ENCODE results near the gene RAB1B.
A peak's percentile ranks its signal among the peaks of the same experiment; 100 is the strongest.
"Not testable (repeated sequence)": the region's sequence is repeated elsewhere in the genome, so short reads cannot be mapped to it uniquely, and the experiment has no call there.

Gene RAB1B

DNA sequence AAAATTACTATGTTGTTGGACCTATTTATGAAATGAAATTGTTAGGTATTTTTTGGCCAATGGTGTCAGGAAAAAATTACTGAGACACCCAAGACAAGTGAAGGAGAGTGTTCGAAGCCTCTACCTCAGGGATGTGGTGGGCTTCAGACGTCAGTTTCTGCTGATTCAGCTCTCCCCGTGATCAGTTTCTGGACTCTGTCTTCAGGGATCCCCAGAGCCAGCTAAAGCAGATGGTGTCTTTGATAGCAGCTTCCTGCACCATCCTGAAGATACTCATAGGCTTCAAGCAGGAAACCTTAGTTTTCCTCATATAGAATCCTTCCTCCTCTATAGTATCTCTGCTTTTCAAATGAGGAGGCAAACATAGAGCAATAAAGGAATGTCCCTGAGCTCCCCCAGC lies 41.0 kb downstream of the RAB1B start:
- no peak for DNase-seq (ENCODE audit: low spot score)

DNA sequence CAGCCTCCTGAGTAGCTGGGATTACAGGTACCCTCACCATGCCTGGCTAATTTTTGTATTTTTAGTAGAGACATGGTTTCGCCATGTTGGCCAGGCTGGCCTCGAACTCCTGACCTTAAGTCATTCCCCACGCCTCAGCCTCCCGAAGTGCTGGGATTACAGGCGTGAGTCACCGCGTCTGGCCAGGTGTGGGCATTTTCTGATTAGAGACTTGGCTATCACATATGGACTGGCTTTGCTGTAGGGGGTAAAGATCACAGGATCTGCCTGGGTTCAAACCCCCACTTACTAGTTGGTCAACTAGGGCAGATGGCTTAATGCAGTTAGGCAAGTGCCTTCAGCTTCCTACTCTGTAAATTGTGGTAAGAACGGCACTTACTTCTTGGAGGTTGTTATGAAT lies 41.9 kb downstream of the RAB1B start:
- DNase-seq (ENCODE audit: low spot score), result no peak

DNA sequence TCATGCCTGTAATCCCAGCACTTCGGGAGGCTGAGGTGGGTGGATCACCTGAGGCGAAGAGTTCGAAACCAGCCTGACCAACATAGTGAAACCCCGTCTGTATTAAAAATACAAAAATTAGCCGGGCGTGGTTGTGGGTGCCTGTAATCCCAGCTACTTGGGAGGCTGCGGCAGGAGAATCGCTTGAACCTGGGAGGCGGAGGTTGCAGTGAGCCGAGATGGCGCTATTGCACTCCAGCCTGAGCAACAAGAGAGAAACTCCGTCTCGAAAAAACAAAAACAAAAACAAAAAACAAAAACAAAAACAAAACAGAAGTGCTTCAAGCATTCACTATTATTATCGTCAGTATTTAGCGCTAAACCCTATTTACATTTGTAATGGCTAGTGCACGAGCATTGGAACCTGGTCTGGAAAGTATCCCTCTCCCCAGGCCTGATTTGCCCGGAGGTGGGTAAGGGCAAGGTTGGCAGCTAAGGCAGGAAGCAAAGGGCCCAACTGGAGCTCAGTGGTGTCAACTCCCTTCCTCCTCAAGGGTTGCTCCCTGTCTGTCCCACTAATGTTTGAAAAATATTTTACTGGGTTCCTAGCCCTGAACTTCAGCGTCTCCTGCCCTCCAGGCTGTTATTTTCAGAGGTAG lies 42.5 kb downstream of the RAB1B start:
- not testable (repeated sequence) for DNase-seq (ENCODE audit: low spot score)

DNA sequence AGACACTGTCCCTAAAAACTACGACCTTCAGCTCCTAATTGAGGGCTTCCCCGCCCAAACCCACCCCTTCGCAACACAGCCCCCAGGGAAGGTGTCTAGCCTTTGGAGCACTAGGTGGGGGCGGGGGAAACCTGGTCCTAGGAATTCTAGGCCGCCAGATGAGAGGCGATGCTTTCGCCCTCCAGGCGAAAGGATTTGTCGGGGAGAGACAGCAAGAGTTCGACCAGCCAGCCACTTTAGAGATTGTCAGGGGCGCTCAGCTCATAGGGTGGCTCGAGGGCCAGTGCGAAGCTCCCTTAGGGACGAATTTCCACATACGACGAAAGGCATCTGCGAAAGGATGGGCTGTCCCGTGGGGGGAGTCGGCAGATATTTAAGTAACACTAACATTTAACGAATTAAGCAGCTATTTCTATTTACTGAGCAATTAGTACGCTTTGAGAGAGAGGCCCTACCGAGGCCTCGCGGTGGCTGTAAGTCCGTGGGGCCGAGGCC lies 43.1 kb downstream of the RAB1B start:
- no peak for DNase-seq (ENCODE audit: low spot score)

DNA sequence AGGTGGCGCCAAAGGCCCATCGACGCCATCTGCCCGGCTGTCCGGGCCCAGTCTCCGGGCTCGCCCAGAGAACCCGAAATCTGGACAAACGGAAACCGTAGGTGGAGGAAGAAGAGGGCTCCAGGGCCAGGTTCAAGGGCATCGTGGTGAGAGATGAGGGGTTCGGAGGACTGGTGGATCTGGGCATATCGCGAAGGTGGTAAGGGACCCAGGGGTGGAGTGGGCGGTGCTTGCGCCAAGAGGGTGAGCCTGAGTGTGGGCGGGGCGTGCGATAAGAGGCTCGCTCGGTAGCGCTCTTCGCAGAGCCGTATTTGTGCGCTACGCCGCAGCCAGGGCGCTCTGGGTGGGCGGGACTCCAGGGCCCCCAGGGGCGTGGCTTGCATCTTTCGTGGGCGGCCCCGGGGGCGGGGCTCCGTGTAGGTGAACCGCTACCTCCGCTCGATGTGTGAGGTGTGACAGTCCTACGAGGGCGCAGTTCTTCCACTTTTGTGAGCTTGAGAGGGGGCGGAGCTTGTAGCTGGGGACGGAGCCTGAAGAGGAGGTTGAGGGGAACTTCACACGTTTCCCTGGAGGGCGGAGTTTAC lies 43.6 kb downstream of the RAB1B start:
- DNase-seq (ENCODE audit: low spot score), result peak; percentile 81

DNA sequence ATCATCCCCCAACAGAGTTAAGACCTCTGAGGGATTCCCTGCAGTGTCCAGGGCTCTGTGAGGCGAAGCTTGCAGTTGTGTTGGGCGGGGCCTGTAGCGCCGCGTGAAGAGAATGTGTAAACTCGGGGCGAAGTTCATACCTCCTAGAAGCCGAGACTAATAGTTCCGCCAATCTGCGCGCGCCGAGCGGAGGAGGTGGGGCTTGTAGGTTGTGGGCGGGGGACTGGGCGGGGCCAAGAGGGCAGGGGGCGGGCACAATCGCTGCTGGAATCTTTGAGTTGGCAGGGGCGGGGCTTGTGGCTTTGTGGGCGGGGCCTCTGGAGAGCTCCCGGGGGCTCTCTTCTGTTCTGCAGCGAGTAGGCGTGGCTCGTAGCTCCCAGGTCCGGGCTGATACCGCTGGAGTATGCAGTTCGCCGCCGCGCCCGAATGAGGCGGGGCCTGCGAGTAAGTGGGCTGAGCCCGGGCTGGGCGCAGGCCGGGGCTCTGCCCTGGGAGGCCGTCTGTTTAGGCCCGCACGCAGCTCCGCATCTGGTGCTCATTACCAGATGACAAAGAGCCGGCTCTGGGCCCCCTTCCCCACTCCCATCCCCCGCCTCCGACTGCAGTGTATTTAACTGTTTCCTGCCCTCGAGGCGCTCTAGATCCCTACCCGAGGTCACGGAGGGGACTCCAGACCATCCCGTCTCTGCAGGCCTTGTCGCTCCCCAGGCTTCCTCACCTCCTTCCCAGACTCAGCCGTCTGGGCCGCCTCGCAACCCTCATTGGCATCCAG lies 44.3 kb downstream of the RAB1B start:
- peak; percentile 91 for DNase-seq (ENCODE audit: low spot score)

DNA sequence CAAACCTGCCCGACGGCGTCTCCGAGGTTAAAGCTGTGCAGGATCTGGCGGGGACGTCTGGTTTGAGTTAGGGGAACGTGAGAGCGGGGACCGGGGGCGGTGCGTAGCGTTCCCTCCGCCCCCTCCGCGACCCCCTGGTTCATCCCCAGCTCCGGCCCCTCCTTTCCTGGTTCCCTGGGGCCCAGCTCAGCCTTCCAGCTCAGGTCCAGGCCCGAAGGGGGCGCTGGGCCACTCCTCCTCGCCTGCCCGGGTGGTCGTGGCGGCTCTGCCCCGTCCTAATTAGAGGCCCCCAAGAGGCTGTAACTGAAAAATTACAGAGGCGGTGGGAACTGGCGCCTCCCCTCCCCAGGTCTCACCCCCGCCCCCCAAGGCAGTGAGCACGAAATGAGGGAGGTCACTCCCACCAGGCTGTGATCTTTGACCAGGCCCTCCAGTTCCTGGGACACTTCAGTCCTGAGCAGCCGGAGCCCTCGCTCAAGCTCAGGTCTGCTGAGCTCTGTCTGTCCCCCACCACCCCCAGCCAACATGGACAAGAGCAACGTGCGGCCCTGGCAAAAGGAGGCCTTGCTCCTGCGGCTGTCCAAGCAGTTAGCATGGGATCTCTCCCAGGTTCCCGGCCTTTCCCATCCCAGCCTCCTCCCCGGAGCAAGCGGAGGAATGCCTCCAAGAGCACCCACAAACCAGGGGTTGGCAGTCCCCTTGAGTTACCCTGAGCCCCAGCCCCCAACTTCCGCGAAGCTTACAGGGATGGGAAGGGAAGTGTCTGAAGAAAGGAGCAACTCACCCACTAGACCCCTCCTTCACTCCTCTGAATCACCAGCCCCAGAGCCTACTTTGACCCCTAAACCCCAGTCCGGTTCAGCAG lies 45.1 kb downstream of the RAB1B start:
- no peak for DNase-seq (ENCODE audit: low spot score)

DNA sequence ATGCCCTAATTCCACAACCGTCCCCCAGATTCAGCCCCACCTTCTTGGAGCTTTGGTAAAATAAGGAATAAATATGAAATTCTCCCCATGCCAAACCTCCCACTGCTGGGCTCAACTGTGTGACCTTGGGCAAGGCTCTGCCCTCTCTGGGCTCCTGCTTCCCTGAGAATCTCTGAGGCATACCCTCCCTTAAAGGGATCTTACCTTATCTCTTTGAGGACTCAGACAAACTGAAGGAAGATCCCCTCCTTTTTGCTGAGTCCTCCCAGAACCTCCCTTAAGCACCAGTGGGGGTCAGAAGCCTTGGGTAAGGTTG lies 45.7 kb downstream of the RAB1B start:
- no peak for DNase-seq (ENCODE audit: low spot score)

DNA sequence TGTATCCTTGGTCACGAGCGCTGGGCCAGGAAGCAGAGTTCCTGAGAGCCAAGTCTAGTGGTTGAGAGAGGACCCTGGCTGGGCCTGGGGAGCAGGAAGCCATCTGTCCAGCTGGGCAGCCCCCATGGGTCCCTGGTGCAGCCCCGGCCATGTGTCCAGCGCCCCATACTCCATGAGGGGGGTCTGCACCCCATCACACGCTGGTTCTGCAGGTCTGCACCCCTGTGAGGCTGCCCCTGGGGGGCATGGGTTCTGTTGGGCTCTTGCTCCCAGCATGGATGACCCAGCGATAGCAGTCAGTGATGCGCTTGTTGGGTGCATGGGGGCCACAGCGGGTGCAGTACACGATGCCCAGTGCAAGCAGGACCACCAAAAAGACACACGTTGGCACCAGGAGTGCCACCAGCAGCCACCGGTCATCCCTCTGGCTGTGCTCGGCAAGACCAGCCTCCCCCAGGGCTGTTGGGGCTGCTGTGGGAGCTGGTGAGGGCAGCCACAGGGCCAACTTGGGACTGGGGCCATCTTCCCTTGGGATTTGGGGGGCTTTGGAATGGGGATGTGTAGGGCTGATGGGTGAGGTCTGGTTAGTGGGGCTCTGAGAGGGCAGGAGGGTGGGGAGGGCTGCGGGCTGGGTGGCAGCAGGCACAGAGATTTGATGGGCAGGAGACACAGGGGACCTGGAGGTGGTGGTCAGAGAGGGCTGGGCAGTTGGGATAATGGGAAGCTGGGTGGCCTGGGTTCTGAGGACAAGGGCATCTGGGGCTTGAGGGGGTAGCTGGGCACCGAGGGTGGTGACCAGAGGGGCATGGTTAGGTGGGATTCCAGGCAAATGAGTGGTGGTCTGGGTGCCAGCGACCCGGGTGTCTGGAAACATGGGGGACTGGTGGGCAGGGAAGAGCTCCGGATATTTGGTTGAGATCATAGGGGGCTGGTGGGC lies 46.4 kb downstream of the RAB1B start:
- no peak for DNase-seq (ENCODE audit: low spot score)

DNA sequence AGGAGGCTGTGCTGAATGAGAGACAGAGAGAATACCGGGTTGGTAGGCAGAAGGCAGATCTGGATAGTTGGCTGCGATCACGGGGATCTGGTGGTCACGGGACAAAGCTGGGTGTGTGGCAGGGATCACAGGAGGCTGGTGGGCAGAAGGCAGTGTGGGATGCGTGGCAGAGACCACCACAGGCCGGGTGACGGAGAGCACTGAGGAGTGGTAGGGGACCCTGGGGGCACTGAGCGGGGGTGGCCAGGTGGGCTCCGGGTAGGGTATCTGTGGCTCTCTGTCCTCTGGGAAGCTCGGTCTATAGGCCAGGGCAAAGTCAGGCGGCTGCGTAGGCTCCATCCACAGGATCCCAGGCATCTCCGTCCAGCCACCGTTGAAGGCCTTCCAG lies 47.1 kb downstream of the RAB1B start:
- DNase-seq (ENCODE audit: low spot score), result no peak

DNA sequence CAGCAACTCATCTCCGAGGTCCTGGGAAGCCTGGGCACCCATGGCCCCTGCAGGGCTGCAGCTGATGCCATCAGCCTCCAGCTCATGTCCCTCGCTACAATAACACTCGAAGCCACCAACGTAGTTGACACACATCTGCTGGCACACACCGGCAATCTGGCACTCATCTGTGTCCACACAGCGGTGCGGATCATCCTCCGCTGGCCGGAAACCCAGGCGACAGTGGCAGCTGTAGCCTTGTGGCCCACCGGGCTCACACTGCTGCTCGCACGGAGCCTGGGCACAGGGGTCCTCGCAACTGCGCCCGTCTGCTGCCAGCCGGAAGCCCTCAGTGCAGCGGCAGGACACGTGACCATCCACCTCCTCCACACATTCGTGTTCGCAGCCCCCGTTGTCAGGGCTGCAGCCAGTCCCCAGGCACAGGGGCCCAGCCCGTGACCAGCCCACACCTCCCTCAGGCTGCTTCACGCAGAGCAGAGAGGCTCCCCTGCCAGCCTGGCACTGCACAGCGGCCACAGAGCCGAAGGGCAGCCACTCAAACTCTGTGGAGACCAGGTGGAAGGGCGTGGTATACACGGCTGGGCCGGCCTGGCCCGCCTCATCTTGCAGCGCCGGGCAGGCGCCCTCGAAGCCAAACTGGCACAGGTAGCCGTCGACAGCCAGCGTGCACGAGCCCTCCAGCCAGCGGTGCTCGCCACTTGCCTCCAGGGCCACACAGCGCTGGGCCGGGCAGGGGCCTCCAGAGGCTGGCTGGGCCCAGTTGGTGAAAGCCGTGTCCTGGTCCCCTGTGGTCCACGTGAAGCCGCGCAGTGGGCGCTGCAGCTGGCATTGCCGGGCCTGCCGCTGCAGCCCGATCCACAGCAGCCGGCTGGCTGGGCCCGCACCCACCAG lies 47.7 kb downstream of the RAB1B start:
- DNase-seq (ENCODE audit: low spot score), result no peak

DNA sequence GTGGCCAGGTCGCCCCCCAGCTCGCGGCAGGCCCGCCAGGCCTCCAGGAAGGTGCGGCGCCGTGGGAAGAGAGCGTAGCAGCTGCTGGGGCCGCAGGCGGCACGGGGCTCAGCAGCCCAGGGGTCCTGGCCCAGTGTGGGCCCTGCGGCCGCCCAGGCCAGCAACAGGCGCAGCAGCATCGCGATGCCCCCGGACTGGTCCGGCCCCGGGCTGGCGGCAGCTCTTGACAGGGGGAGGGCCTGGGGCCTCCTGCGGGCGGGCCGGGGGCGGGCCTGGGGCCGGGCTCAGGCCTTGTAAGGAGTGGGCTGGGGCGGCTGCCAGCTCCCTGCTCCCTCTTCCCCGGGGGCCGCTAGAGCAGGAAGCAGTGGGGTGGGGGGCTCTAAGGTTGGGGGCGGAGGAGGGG lies 48.4 kb downstream of the RAB1B start, which contains the start of gene CD248:
Gene CD248 (minus strand): TSS at position 196 of the 403 bp plus-strand sequence. CDS start 17 bp downstream, at position 179.
- no peak for DNase-seq (ENCODE audit: low spot score)

DNA sequence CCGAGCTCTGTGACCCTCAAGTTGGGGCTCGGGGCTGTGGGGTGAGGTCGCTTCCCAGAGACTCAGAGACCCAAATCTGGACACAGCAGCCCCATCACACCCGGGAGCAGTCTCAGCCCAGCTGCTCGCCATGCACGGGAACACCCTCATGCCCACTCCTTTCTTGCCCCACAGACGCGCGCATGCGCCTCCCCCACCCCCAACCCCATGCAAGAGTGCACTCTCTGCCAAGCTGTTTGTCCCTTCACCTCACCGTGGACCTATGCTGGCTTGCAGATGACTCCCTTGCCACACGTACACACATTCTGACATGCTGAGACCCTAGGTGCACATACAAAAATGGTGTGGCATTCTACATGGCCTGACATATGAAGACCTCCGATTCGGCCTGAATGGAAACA lies 48.9 kb downstream of the RAB1B start:
- DNase-seq (ENCODE audit: low spot score), result no peak

DNA sequence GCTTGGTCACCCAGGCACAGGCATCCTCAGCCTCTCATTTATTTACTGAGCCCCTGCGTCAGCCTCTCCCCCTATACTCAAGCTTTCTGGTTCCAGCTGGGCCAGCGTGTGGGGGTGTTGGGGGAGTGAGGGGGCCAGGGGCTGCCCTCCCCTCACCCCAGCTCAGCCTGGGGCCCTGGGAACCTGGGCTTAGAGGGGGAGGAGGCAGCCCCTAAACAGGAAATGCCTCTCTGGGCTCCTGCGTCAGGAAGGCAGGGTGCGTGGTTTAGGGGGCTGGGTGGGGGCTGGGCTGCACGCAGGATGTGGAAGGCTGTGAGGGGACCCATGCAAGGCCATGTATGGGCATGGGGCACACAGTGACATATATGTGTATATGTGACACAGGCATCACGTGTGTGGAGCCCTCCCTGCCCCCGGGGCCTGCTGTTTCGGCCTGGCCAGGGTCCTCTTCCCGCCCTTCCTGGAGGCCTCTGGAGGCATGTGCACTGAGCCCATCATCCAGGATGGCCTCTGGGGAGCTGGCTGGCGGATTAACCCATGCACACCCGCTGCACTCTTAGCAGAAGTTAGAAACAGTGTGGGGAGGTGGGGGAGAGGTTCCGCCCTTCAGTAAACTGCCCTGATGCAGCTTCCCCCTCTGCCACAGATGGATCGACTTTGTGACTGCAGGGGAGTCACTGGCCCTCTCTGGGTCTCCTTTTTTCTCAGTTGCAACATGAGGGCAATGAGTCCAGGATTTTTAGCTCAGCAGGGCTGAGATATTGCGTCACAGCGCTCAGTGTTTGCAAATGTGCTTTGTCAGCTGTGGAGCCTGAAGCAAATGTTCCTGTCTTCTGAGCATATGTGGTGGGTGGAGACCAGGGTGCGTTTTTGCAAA lies 49.5 kb downstream of the RAB1B start:
- no peak for DNase-seq (ENCODE audit: low spot score)

DNA sequence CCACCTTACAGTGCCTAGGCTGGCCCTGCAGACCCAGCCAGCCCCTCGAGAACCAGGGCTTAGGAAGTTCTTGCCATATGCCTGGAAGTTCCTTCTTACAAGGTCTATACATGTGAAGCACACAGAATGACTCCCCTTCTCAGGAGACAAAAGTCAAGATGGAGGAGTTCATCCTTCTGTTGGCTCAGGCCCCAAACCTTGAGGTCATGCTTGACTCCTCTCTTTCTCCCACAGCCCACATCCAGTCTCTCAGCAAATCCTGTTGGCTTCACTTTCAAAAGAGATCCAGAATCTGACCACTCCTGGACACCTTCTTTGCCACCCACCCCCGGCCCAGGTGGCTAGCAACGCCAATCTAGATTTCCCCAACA lies 50.1 kb downstream of the RAB1B start:
- DNase-seq (ENCODE audit: low spot score), result no peak

DNA sequence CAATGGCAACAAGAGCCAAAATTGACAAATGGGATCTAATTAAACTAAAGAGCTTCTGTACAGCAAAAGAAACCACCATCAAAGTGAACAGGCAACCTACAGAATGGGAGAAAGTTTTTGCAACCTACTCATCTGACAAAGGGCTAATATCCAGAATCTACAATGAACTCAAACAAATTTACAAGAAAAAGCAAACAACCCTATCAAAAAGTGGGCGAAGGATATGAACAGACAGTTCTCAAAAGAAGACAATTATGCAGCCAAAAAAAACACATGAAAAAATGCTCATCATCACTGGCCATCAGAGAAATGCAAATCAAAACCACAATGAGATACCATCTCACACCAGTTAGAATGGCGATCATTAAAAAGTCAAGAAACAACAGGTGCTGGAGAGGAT lies 51.9 kb downstream of the RAB1B start:
- not testable (repeated sequence) for DNase-seq (ENCODE audit: low spot score)

DNA sequence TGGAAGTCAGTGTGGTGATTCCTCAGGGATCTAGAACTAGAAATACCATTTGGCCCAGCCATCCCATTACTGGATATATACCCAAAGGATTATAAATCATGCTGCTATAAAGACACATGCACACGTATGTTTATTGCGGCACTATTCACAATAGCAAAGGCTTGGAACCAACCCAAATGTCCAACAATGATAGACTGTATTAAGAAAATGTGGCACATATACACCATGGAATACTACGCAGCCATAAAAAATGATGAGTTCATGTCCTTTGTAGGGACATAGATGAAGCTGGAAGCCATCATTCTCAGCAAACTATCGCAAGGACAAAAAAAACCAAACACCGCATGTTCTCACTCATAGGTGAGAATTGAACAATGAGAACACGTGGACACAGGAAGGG lies 52.3 kb downstream of the RAB1B start:
- DNase-seq (ENCODE audit: low spot score), result not testable (repeated sequence)

DNA sequence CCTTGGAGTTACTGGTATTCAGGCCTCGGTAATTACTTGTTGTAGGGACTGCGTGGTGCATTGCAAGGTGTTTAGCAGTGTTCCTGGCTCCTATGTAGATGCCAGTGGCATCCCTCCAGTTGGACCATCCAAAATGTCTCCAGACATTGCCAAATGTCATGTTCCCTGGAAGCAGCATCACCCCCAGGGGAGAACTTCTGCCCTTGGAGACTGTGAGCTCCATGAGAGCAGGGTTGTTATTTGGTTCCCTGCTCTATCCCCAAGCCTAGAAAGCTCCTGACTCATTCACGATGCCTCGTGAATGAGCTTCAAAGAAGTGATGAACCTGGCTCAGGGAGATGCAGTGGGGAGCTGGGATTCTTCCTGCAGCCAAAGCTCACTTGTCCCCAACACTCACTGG lies 53.2 kb downstream of the RAB1B start:
- DNase-seq (ENCODE audit: low spot score), result no peak

DNA sequence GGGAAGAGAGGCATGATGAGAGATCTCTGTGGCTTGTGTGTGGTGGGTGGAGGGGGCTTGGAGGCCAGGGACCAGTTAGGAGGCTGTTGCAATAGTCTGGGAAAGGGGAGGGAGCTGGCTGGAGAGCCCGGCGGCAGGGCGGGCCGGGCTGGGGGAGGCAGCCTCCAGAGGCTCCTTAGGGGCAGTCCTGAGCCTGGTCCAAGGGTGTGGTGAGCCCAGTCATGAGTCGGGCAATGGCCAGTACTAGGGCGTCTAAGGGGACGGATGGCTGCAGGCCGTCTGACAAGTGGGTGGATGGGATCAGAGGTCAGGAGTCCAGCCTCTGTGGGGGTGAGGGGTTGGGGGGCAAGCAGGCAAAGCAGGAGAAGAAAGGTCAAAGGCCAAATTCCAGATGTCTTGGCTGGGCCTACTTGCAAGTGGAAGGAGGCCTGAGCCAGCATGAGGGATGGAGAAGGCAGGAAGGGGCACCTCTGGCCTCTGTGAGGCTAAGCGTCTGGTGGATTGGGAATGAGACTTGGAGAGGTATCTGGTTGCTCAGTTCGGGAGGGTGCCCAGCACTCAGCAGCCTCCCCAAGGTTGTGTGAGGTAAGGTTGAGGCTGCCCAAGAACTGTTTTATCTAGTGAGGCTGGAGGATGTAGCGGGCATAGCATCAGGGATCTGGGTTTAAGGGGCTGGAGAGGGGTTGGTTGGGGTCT lies 54.4 kb downstream of the RAB1B start:
- DNase-seq (ENCODE audit: low spot score), result no peak
